Panc1 (cell line): ENCODE results near the gene PCGF1. TPM values are rescaled to one million over a fixed set of nuclear protein-coding genes. Genes with fewer than 3 reads are reported as not detected.

Experiments
- ATAC-seq: fragments of 200-7000 bp; cut with Tn5 transposase; 2 replicates; pipeline ENCODE4 v1.9.1; 2020; ENCODE audit warnings: mild to moderate bottlenecking, moderate library complexity
- BruUV-seq: library from RNA; stranded (reverse); fragments of 400-500 nt; replicated peaks from 2 replicates; lab custom pipeline; 2021; lab: Mats Ljungman, UMichigan
- CTCF ChIA-PET: fragments of 300-600 bp; sonication (Branson Sonifier 250); formaldehyde crosslinking; loops from one replicate; lab custom pipeline; 2022; ENCODE audit warnings: antibody characterized with exemption; lab: Charles Lee
- POLR2A ChIA-PET: fragments of 300-600 bp; sonication (Branson Sonifier 250); formaldehyde crosslinking; loops from one replicate; lab custom pipeline; 2022; ENCODE audit warnings: antibody characterized with exemption; lab: Charles Lee
- DNase-seq: peaks from one replicate; pipeline ENCODE4 v3.0.0-alpha.2; 2010; ENCODE audit warnings: low read depth, low spot score
- H3K27ac ChIP-seq: 2 replicates; pipeline ENCODE4 v1.5.1; 2011; ENCODE audit warnings: mild to moderate bottlenecking, low read length, inconsistent platforms
- H3K27me3 ChIP-seq: fragments of 200-500 bp; sonication (Bioruptor generic); 2 replicates; pipeline ENCODE4 v1.6.0; 2014; ENCODE audit warnings: low read length, inconsistent platforms; ENCODE audit not compliant: control insufficient read depth, insufficient read depth
- H3K36me3 ChIP-seq: fragments of 200-500 bp; sonication (Bioruptor generic); 2 replicates; pipeline ENCODE4 v1.5.1; 2014; ENCODE audit warnings: inconsistent platforms, mild to moderate bottlenecking, low read length, moderate library complexity; ENCODE audit not compliant: control insufficient read depth, insufficient read depth
- H3K4me1 ChIP-seq: 2 replicates; pipeline ENCODE4 v1.5.1; 2011; ENCODE audit warnings: inconsistent platforms, mild to moderate bottlenecking, low read length, moderate library complexity; ENCODE audit not compliant: control insufficient read depth, insufficient read depth
- H3K4me3 ChIP-seq, 2 experiments: 2 replicates each; pipeline ENCODE4 v1.5.1; 2011 to 2012; ENCODE audit warnings: low read depth in 2 of 2, low read length in 2 of 2, mild to moderate bottlenecking in 2 of 2, inconsistent platforms in 1 of 2, moderate library complexity in 1 of 2
- H3K9me3 ChIP-seq: fragments of 200-500 bp; sonication (Bioruptor generic); 2 replicates; pipeline ENCODE4 v1.5.1; 2014; ENCODE audit warnings: low read depth, mild to moderate bottlenecking, inconsistent platforms, low read length, moderate library complexity; ENCODE audit not compliant: control insufficient read depth, insufficient read depth
- POLR2AphosphoS5 ChIP-seq: IDR thresholded peaks from 2 replicates; pipeline ENCODE4 v1.6.1; 2012; ENCODE audit warnings: mild to moderate bottlenecking, low read depth, low read length, moderate library complexity
- SIN3A ChIP-seq: IDR thresholded peaks from 2 replicates; pipeline ENCODE4 v1.6.1; 2012; ENCODE audit warnings: low read depth, mild to moderate bottlenecking, low read length, moderate library complexity, borderline replicate concordance; ENCODE audit not compliant: insufficient read depth
- TCF7L2 ChIP-seq: IDR thresholded peaks from 2 replicates; pipeline ENCODE4 v1.6.1; 2011; ENCODE audit warnings: mild to moderate bottlenecking, low read depth, low read length, inconsistent platforms
- in situ Hi-C: cut with HindIII; loops from 2 replicates; pipeline ENCODE4 v1.10.0; 2016; ENCODE audit warnings: low sequenced_read_pairs, low pct_unique_long_range_greater_than_20kb
- intact Hi-C: fragments of 100-400 bp; cut with micrococcal nuclease; formaldehyde crosslinking; loops from one replicate; pipeline ENCODE4 v1.10.0; 2022; ENCODE audit not compliant: unreplicated experiment
- total RNA-seq: library from RNA; stranded (reverse); gene quantifications from one replicate; pipeline ENCODE4 v1.2.1, GENCODE V29; 2021; ENCODE audit not compliant: unreplicated experiment
- TF ChIP-seq, protein P1 (sequence below), 2 experiments: IDR thresholded peaks; 2 replicates each; pipeline ENCODE4 v1.6.1; 2011 to 2012; ENCODE audit warnings: low read depth in 2 of 2, control low read depth in 1 of 2, low read length in 1 of 2, mild to moderate bottlenecking in 1 of 2, moderate library complexity in 1 of 2; ENCODE audit not compliant: insufficient read depth in 1 of 2
- TF ChIP-seq, protein P2 (sequence below): fragments of 450-650 bp; IDR thresholded peaks from 2 replicates; pipeline ENCODE4 v1.5.1; 2017; ENCODE audit warnings: mild to moderate bottlenecking

Gene PCGF1
- total RNA-seq, 1 experiment from 2014 or later = 36.8 TPM

DNA sequence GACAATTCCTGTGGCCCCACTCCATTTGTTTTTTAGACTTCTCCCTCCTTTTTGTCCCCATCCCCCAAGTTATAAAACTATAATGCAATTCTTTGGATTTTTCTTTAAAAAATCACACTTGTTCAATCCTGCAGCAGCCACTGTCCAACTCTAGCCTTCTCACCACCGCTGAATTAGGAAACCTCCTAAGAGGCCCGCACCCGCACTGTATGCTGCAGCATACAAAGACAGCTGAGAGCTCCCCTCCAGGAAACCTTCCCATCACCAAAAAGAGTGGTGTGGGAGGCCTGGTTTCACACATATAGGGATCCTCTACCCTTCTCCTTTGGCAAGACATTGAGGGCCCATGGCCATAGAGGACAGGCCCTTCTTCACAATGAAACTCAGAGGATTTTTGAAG is 2.9 kb downstream of the PCGF1 start:
- H3K4me1 ChIP-seq = peaks cover 51% of the 10 kb centered on the region
- intact Hi-C loops (loop anchor here (10.0 kb wide), 1 partner anchor 80 kb away; no protein-coding TSS in a partner anchor), in situ Hi-C loops (no loop called here)
- ChIA-PET CTCF (interaction anchor here (0.7 to 0.9 kb wide), 2 partner anchors 25 to 46 kb away, joined by 4 to 11 read pairs; partner anchors contain the start of genes AUP1 and HTRA2), POLR2A (interaction anchor here (1.0 kb wide), 1 partner anchor 46 kb away, joined by 3 read pairs; no protein-coding TSS in a partner anchor)
- peaks cover 4% of the 10 kb centered on the region for H3K36me3 ChIP-seq
- TF ChIP-seq SIN3A = no peak
- TF ChIP-seq, protein P1, sequence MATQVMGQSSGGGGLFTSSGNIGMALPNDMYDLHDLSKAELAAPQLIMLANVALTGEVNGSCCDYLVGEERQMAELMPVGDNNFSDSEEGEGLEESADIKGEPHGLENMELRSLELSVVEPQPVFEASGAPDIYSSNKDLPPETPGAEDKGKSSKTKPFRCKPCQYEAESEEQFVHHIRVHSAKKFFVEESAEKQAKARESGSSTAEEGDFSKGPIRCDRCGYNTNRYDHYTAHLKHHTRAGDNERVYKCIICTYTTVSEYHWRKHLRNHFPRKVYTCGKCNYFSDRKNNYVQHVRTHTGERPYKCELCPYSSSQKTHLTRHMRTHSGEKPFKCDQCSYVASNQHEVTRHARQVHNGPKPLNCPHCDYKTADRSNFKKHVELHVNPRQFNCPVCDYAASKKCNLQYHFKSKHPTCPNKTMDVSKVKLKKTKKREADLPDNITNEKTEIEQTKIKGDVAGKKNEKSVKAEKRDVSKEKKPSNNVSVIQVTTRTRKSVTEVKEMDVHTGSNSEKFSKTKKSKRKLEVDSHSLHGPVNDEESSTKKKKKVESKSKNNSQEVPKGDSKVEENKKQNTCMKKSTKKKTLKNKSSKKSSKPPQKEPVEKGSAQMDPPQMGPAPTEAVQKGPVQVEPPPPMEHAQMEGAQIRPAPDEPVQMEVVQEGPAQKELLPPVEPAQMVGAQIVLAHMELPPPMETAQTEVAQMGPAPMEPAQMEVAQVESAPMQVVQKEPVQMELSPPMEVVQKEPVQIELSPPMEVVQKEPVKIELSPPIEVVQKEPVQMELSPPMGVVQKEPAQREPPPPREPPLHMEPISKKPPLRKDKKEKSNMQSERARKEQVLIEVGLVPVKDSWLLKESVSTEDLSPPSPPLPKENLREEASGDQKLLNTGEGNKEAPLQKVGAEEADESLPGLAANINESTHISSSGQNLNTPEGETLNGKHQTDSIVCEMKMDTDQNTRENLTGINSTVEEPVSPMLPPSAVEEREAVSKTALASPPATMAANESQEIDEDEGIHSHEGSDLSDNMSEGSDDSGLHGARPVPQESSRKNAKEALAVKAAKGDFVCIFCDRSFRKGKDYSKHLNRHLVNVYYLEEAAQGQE (IDR thresholded peaks at IDR 0.05; ENCODE audit: insufficient read depth in 1 of 2, low read depth in 2 of 2, low read length in 1 of 2) = no peak
- TF ChIP-seq, protein P2, sequence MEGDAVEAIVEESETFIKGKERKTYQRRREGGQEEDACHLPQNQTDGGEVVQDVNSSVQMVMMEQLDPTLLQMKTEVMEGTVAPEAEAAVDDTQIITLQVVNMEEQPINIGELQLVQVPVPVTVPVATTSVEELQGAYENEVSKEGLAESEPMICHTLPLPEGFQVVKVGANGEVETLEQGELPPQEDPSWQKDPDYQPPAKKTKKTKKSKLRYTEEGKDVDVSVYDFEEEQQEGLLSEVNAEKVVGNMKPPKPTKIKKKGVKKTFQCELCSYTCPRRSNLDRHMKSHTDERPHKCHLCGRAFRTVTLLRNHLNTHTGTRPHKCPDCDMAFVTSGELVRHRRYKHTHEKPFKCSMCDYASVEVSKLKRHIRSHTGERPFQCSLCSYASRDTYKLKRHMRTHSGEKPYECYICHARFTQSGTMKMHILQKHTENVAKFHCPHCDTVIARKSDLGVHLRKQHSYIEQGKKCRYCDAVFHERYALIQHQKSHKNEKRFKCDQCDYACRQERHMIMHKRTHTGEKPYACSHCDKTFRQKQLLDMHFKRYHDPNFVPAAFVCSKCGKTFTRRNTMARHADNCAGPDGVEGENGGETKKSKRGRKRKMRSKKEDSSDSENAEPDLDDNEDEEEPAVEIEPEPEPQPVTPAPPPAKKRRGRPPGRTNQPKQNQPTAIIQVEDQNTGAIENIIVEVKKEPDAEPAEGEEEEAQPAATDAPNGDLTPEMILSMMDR = no peak
- TF ChIP-seq TCF7L2 = no peak
- TF ChIP-seq POLR2AphosphoS5 = no peak
- peak overlapping the region; percentile 86 to 94 for H3K4me3 ChIP-seq
- peak overlapping the region; percentile 98 for H3K27ac ChIP-seq
- no peak for ATAC-seq
- H3K9me3 ChIP-seq = no peaks in the 10 kb centered on the region
- no peak for DNase-seq
- BruUV-seq = TSS peak; percentile 81
- H3K27me3 ChIP-seq = no peaks in the 10 kb centered on the region

DNA sequence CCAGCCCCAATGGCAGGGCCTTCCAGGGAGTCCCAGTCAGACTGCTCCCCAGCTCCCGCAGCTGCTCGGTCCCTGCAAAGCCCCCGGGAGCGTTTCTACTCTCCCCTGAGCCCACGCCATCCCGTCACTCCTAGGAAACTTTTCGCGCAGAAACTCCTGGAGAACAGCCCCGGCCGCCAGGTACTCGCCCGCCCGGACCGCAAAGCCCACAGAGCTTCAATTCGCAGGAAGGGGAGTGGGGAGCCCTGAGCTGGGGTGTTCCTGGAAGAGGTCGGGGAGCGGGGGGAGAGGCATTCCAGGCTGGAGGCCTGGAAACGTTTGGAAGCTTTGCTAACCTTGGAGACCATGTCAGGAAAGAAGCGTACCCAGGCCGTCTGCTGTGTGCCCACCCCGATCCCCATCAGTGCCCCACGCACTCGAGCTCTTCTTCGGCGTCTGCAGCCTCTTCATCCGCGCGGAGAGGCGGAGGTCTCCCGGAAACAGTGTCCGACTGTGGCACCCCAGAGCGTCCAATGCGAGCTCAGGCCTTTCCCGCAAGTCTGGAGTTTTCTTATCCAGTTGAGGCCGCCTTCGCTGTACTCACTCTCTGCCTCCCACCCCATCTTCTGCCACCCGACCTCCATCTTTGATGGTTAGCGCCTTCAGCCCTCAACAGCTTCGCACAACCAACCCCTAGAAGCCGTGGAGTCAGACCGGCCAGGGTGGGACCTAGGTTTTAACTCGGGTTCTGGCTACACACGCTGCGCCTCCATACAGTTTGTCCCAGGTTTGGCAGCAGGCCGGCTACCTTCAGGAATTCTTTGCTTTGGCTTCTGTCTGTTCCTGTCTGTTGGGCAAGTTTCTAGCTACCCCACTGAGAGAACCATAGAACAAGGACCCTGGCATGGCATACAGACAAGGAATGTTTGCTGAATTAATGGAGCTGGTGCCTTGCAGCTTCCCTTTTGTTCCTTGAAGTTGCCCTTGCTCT is 3.7 kb downstream of the PCGF1 start:
- Histone ChIP-seq H3K36me3 (peaks cover 4% of the 10 kb centered on the region), H3K27ac (peak overlapping the region; percentile 98), H3K27me3 (no peaks in the 10 kb centered on the region), H3K4me1 (peaks cover 53% of the 10 kb centered on the region), H3K9me3 (no peaks in the 10 kb centered on the region), H3K4me3 (peak overlapping the region; percentile 86 to 94)
- no TSS peak for BruUV-seq
- intact Hi-C loops (loop anchor here (10.0 kb wide), 1 partner anchor 81 kb away; no protein-coding TSS in a partner anchor), in situ Hi-C loops (no loop called here)
- DNase-seq (no peak), ATAC-seq (no peak)
- TF ChIP-seq SIN3A = 0 out of 2 replicates have a peak, but pooled peaks have one; percentile 22
- TF ChIP-seq, protein P1 (IDR thresholded peaks at IDR 0.05; ENCODE audit: insufficient read depth in 1 of 2, low read depth in 2 of 2, low read length in 1 of 2) = no peak
- POLR2A ChIA-PET = interaction anchor here (1.0 kb wide), 1 partner anchor 47 kb away, joined by 3 read pairs; no protein-coding TSS in a partner anchor
- CTCF ChIA-PET = interaction anchor here (0.6 to 0.9 kb wide), 2 partner anchors 26 to 81 kb away, joined by 4 to 7 read pairs; partner anchors contain the start of genes AUP1 and HTRA2
